HTERT RPE-1 (cell line): ENCODE measurements around the gene GBF1.

Experiments
- in situ Hi-C: fragments of 300-500 bp; cut with MboI; formaldehyde crosslinking; loops from 4 replicates; pipeline ENCODE4 v1.14.3; 2020; ENCODE audit warnings: low sequenced_read_pairs

The GBF1 gene

DNA sequence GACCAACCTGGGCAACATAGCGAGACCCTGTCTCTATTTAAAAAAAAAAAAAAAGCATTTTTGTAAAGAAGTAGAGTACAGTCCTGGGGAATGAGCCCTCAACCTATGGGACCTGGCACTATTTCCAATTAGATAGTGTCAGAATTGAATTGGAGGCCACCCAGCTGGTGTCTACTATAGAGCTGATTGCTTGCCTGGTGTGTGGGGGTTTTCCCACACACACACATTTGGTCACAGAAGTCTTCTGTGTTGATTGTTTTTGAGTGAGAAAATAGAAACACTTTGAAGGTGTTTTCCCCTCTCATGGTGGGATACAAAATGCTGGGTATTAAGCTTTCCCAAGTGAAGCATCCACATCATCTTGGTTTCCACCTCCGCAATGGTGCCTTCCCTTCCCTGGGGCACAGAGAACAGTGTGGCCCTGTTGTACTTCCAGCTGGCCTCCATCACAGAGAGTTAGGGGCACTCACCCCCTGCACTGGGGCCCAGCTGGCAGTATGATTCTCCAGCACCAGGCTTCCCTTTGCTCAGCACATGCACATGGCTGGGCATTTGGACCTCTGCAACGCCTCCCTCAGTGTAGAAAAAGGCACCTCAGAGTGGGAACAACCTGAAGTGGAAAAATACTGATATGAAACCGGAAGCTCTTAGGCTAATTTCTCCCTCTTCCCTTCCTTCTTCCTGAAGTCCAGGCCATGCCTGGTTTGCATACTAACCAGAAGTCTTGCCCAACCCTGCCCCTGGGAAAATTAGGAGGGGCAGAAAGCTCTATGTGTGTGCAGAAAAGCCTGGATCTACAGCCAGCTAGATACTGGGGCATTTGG lies 139.5 kb downstream of the GBF1 start:
- in situ Hi-C loops = no loop called here

- in situ Hi-C loops = no loop called here
Observed at GRCh38 chr10:102389894-102390293, 144.6 kb downstream of the GBF1 start.

- in situ Hi-C loops = no loop called here
Observed at GRCh38 chr10:102392306-102392705, 147.0 kb downstream of the GBF1 start.

DNA sequence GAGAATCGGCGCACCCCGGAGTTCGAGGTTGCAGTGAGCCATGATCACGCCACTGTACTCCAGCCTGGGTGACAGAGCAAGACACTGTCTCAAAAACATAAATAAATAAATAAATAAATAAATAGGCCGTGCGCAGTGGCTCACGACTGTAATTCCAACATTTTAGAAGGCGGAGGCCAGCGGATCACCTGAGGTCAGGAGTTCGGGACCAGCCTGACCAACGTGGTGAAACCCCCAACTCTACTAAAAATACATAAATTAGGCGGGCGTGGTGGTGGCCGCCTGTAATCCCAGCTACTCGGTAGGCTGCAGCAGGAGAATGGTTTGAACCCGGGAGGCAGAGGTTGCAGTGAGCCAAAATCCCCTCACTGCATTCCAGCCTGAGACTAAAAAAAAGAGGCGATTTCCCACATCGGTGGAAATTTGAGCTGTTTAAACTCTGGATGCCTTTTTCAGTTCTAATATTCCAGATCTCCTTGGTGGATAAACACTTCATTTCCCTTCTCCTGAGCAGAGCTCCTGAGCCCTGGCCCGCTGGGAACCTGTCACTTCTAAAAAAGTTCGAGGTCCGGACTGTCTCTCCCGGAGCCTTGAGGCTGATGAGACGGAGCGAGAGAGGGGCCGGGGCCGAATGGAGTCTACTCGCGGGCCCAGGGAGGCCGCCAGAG lies 148.2 kb downstream of the GBF1 start:
- in situ Hi-C loops = no loop called here

GRCh38 chr10:102394079-102394800 lies 148.9 kb downstream of the GBF1 start:
- in situ Hi-C loops = no loop called here

DNA sequence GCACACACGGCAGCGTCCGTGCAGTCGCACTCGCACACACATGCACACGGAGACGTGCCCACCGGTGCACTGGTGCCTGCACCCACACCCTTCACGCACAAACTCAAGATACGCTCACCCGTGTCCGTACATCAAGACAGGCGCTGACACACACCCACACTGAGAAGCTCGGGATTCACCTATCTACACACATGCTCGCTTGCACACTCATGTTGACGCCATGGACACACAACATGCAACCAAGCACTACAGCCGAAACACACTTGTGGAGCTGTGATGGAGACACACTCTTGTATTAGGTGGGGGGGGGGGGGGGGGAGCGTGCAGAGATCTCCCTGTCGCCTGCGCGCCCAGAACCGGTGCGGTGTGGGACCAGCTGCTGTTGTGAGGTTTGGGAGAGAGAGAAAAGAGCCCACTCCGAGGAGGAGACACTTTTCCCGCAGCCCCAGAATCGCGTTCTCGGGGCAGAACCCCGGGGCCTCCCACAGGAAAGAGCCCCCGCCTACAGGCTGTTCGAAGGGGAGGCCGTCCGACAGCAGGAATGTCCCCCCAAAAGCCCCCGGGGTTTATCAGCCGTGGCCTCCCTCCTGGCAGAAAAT lies 149.6 kb downstream of the GBF1 start:
- in situ Hi-C loops = no loop called here

- in situ Hi-C loops = no loop called here
Observed at GRCh38 chr10:102395400-102396316, 150.3 kb downstream of the GBF1 start, which contains the start of gene NFKB2. Gene NFKB2 (plus strand): TSS chr10:102395705. CDS start chr10:102395960, 255 bp downstream.

GRCh38 chr10:102396317-102396650 lies 151.0 kb downstream of the GBF1 start:
- in situ Hi-C loops = no loop called here

DNA sequence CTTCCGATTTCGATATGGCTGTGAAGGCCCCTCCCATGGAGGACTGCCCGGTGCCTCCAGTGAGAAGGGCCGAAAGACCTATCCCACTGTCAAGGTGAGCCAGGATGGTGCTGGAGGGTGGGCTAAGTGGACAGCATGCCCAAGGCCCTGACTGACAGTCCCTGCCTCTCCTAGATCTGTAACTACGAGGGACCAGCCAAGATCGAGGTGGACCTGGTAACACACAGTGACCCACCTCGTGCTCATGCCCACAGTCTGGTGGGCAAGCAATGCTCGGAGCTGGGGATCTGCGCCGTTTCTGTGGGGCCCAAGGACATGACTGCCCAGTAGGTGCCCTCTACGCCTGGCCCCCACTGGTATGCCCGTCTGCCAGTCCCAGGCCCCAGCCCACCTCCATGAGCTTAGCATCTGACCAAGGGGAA lies 151.4 kb downstream of the GBF1 start:
- in situ Hi-C loops = no loop called here

DNA sequence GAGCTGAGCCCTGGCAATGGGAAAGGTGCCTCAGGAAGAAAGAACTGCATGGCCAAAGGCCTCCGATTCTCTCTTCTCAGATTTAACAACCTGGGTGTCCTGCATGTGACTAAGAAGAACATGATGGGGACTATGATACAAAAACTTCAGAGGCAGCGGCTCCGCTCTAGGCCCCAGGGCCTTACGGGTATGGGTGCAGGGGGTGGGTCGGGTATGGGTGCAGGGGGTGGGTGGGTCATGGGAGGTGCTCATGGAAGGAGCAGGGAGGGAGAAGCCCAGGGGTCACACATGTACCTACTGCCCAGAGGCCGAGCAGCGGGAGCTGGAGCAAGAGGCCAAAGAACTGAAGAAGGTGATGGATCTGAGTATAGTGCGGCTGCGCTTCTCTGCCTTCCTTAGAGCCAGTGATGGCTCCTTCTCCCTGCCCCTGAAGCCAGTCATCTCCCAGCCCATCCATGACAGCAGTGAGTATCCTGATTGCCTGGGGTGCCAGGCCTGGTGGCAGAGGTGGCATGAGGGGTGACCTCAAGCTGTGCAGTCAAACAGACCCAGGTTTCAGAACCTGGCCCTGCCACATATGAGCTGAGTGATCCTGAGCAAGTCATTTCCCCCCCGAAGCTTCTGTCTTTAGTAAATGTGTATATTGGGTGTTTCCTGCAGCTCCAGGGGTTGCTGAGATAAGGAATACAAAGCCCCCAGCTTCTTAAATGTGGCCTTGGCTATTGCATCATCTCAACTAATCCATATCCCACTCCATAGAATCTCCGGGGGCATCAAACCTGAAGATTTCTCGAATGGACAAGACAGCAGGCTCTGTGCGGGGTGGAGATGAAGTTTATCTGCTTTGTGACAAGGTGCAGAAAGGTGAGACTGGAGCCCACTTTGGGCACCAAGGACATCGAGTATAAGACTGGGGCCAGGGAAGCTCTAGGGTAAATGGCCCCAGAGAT lies 152.2 kb downstream of the GBF1 start:
- in situ Hi-C loops = no loop called here

DNA sequence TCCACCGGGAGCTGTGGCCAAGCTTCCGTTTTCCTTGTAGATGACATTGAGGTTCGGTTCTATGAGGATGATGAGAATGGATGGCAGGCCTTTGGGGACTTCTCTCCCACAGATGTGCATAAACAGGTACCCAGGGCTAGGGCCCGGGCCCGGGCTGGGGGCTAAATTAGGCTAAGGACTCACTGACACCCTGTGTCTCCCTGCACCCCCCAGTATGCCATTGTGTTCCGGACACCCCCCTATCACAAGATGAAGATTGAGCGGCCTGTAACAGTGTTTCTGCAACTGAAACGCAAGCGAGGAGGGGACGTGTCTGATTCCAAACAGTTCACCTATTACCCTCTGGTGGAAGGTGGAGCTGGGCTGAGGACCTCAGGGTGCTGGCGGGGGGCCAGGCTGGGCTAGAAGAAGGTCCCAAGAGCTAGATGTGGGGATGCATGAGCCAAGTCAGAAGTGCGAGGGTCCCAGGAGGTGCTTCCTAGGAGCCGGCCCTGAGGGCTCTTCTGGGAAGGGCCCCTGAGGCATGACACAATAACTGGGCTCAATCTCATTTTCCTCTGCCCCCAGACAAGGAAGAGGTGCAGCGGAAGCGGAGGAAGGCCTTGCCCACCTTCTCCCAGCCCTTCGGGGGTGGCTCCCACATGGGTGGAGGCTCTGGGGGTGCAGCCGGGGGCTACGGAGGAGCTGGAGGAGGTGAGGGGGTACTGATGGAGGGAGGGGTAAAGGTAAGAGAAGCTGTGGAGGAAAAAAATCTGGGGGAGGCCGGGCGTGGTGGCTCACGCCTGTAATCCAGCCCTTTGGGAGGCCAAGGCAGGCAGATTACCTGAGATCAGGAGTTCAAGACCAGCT lies 153.1 kb downstream of the GBF1 start:
- in situ Hi-C loops = no loop called here

DNA sequence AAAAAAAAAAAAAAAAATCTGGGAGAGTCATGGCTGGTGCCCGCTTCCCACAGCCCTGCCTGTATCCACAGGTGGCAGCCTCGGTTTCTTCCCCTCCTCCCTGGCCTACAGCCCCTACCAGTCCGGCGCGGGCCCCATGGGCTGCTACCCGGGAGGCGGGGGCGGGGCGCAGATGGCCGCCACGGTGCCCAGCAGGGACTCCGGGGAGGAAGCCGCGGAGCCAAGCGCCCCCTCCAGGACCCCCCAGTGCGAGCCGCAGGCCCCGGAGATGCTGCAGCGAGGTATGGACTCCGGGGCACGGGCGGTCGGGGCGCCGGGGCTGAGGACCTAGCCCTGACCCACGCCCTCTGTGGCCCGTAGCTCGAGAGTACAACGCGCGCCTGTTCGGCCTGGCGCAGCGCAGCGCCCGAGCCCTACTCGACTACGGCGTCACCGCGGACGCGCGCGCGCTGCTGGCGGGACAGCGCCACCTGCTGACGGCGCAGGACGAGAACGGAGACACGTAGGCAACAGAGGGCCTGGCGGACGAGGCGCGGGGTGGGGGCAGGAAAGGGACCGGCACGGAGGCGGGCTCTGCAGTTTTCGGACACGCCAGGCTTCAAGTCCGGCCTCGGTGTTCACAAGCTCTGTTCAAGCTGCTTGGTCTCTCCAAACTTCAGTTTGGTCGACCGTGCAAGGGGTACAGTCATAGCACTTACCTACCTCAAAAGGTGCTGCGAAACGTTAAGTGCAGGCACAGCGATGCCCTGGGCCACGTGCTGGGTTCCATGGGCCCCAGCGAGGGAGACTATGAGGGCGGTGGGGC lies 154.1 kb downstream of the GBF1 start:
- in situ Hi-C loops = no loop called here

DNA sequence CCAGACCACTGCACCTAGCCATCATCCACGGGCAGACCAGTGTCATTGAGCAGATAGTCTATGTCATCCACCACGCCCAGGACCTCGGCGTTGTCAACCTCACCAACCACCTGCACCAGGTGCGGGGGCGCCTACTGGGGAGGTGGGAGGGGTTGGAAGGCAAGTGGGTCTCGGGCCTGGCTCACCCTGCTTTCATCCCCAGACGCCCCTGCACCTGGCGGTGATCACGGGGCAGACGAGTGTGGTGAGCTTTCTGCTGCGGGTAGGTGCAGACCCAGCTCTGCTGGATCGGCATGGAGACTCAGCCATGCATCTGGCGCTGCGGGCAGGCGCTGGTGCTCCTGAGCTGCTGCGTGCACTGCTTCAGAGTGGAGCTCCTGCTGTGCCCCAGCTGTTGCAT lies 154.7 kb downstream of the GBF1 start:
- in situ Hi-C loops = no loop called here

GRCh38 chr10:102400598-102401341 lies 155.4 kb downstream of the GBF1 start:
- in situ Hi-C loops = no loop called here

GRCh38 chr10:102401342-102401654 lies 156.0 kb downstream of the GBF1 start:
- in situ Hi-C loops = no loop called here

DNA sequence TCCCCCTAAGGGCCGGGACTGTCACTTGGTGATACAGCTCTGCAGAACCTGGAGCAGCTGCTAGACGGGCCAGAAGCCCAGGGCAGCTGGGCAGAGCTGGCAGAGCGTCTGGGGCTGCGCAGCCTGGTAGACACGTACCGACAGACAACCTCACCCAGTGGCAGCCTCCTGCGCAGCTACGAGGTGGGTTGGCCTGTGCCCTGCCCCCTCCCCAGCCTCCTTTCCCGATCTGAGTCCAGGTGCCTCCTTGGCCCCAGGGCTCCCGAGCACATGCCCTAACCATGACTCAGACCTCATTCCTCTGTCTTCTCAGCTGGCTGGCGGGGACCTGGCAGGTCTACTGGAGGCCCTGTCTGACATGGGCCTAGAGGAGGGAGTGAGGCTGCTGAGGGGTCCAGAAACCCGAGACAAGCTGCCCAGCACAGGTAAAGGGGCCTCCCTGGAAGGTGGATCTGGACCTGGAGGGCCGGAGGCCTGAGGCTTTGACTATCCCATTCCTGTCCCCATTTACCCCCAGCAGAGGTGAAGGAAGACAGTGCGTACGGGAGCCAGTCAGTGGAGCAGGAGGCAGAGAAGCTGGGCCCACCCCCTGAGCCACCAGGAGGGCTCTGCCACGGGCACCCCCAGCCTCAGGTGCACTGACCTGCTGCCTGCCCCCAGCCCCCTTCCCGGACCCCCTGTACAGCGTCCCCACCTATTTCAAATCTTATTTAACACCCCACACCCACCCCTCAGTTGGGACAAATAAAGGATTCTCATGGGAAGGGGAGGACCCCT lies 156.6 kb downstream of the GBF1 start:
- in situ Hi-C loops = no loop called here
